ENCODE measurements around the gene CCHCR1.

Gene CCHCR1

GRCh38 chr6:31142361-31142761 lies 15.2 kb downstream of the CCHCR1 start:
- Mint-ChIP-seq H3K27me3 (peaks cover 4% of the 10 kb centered on the region in 2 donors), H3K4me3 (no peak overlapping the region), H3K4me1 (peaks cover 5 to 6% of the 10 kb centered on the region in 2 donors), H3K27ac (no peak overlapping the region), H3K9me3 (no peaks in the 10 kb centered on the region), H3K36me3 (peaks cover 21 to 36% of the 10 kb centered on the region in 2 donors)
- ATAC-seq (replicated peaks) (no peak), DNase-seq (no peak)

- Mint-ChIP-seq H3K9me3 (no peaks in the 10 kb centered on the region), H3K36me3 (peaks cover 17 to 26% of the 10 kb centered on the region in 2 donors), H3K27ac (no peak overlapping the region), H3K4me1 (peaks cover 5 to 7% of the 10 kb centered on the region in 2 donors), H3K27me3 (peaks cover 5% of the 10 kb centered on the region in 2 donors), H3K4me3 (no peak overlapping the region)
- no peak for ATAC-seq (replicated peaks)
- DNase-seq, result no peak
Observed at GRCh38 chr6:31140643-31141042, 17.0 kb downstream of the CCHCR1 start.

GRCh38 chr6:31139599-31139998 lies 18.0 kb downstream of the CCHCR1 start:
- Mint-ChIP-seq H3K9me3 (no peaks in the 10 kb centered on the region), H3K4me3 (no peak overlapping the region), H3K27ac (no peak overlapping the region), H3K27me3 (peaks cover 5% of the 10 kb centered on the region in 2 donors), H3K36me3 (peaks cover 6 to 15% of the 10 kb centered on the region in 2 donors), H3K4me1 (peaks cover 5 to 7% of the 10 kb centered on the region in 2 donors)
- no peak for DNase-seq
- no peak for ATAC-seq (replicated peaks)

DNA sequence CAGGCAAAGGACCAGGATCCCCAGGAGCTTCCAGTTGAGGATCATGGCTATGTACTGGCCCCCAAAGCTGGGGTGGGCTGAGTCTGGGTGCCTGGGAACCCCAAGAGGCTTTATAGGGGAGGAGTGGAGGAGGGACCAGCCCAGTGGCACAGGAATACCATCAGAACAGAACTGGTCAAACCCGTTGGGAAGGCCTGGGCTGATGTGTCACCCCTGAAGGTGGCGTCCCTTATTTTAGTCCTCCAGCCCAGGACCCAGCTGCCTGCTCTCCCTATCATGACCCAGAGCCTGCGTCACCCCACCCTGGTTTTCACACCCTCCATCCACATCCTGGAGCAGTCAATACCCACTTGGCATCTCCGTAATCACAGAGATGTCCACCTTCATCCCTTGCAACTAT lies 18.6 kb downstream of the CCHCR1 start, which contains the start of gene PSORS1C2:
PSORS1C2 (minus strand) TSS at position 85 of the 400 bp plus-strand sequence; CDS start at position 45, 40 bp downstream.
- Mint-ChIP-seq H3K36me3 (peaks cover 5 to 12% of the 10 kb centered on the region in 2 donors), H3K4me1 (peaks cover 5 to 7% of the 10 kb centered on the region in 2 donors), H3K4me3 (peak within 1 kb of the TSS in 1 of 2 donors; percentile 11), H3K27me3 (peaks cover 5% of the 10 kb centered on the region in 2 donors), H3K27ac (no peak within 1 kb of the TSS), H3K9me3 (no peaks in the 10 kb centered on the region)
- no peak for DNase-seq
- no peak for ATAC-seq (replicated peaks)

GRCh38 chr6:31135710-31136109 lies 21.9 kb downstream of the CCHCR1 start:
- peaks cover 5% of the 10 kb centered on the region in 2 donors for H3K27me3 Mint-ChIP-seq
- H3K4me3 Mint-ChIP-seq, result no peak overlapping the region
- no peaks in the 10 kb centered on the region for H3K36me3 Mint-ChIP-seq
- H3K9me3 Mint-ChIP-seq, result no peaks in the 10 kb centered on the region
- H3K27ac Mint-ChIP-seq, result no peak overlapping the region
- DNase-seq (no peak), ATAC-seq (replicated peaks) (no peak)
- peaks cover 5 to 7% of the 10 kb centered on the region in 2 donors for H3K4me1 Mint-ChIP-seq

DNA sequence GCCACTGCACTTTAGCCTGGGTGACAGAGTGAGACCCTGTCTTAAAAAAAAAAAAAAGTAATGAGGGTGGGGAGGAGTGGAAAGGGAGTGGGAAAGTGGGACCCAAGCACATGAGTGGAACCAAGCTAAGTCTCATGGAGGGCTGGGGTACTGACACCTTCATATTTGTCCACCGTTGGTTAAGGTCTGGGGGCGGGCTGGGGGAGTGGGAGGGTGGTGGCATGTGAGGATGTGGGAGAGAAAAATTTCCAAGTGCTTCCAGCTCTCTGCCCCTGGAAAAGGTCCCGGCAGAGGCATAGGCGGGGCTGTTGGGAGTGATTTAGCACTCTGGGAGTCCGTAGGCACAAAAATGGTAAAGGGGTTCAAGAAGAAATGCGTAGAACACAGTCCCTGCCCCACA lies 24.8 kb downstream of the CCHCR1 start:
- H3K4me3 Mint-ChIP-seq, result no peak overlapping the region
- H3K36me3 Mint-ChIP-seq, result no peaks in the 10 kb centered on the region
- H3K4me1 Mint-ChIP-seq, result peaks cover 8 to 11% of the 10 kb centered on the region in 2 donors
- no peak for DNase-seq
- H3K9me3 Mint-ChIP-seq, result no peaks in the 10 kb centered on the region
- ATAC-seq (replicated peaks), result no peak
- H3K27me3 Mint-ChIP-seq, result peaks cover 17 to 23% of the 10 kb centered on the region in 2 donors
- no peak overlapping the region for H3K27ac Mint-ChIP-seq

GRCh38 chr6:31131595-31131994 lies 26.0 kb downstream of the CCHCR1 start:
- ATAC-seq (replicated peaks) (no peak), DNase-seq (no peak)
- no peaks in the 10 kb centered on the region for H3K36me3 Mint-ChIP-seq
- H3K4me3 Mint-ChIP-seq, result no peak overlapping the region
- peaks cover 17 to 19% of the 10 kb centered on the region in 2 donors for H3K27me3 Mint-ChIP-seq
- H3K27ac Mint-ChIP-seq, result no peak overlapping the region
- no peaks in the 10 kb centered on the region for H3K9me3 Mint-ChIP-seq
- peaks cover 6% of the 10 kb centered on the region in 2 donors for H3K4me1 Mint-ChIP-seq

- Mint-ChIP-seq H3K9me3 (no peaks in the 10 kb centered on the region), H3K4me3 (no peak overlapping the region)
Observed at GRCh38 chr6:31130751-31131150, 26.9 kb downstream of the CCHCR1 start.

GRCh38 chr6:31129130-31129529 lies 28.5 kb downstream of the CCHCR1 start:
- H3K27me3 Mint-ChIP-seq, result peaks cover 19 to 24% of the 10 kb centered on the region in 2 donors
- DNase-seq (no peak), ATAC-seq (replicated peaks) (no peak)
- no peak overlapping the region for H3K4me3 Mint-ChIP-seq
- no peak overlapping the region for H3K27ac Mint-ChIP-seq
- no peaks in the 10 kb centered on the region for H3K9me3 Mint-ChIP-seq
- peaks cover 6 to 14% of the 10 kb centered on the region in 2 donors for H3K4me1 Mint-ChIP-seq
- no peaks in the 10 kb centered on the region for H3K36me3 Mint-ChIP-seq

More at GRCh38 chr6:31130751-31131150, 26.9 kb downstream of the CCHCR1 start:
- Mint-ChIP-seq H3K36me3 (no peaks in the 10 kb centered on the region), H3K27me3 (peaks cover 19 to 24% of the 10 kb centered on the region in 2 donors), H3K4me1 (peaks cover 6% of the 10 kb centered on the region in 2 donors), H3K27ac (no peak overlapping the region)
- ATAC-seq (replicated peaks), result no peak
- no peak for DNase-seq

DNA sequence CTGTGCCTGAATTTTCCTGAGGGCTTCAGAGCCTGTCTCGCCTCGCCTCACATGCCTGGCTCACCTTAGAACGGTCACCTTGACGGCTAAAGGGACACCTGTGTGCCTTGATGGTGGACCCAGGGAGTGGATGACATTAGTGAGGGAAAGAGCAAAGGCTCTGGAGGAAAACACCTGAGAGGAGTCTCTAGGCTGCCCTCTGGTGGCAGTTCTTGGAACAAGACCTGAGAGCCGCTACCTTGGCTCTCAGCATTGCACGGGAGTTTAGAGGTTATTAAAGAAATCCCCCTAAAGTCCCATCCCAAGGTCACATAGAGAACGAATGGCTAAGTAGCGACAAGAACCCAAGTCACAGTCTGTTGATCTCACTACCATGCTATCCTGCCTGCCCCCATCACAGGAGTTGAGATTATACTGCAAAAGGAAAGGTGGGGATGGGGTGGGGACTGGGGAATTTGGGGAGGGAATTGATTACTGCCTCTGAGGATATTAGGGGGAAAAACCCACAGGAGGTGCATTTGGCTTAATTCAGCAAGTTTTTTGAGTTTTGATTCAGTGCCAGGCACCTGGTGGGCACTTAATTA lies 29.4 kb downstream of the CCHCR1 start:
- Mint-ChIP-seq H3K9me3 (no peaks in the 10 kb centered on the region), H3K27ac (no peak overlapping the region), H3K36me3 (no peaks in the 10 kb centered on the region), H3K4me3 (no peak overlapping the region), H3K27me3 (peaks cover 23 to 24% of the 10 kb centered on the region in 2 donors), H3K4me1 (peaks cover 7 to 14% of the 10 kb centered on the region in 2 donors)
- ATAC-seq (replicated peaks), result peak; percentile 70 to 81
- DNase-seq, result peak; percentile 45

DNA sequence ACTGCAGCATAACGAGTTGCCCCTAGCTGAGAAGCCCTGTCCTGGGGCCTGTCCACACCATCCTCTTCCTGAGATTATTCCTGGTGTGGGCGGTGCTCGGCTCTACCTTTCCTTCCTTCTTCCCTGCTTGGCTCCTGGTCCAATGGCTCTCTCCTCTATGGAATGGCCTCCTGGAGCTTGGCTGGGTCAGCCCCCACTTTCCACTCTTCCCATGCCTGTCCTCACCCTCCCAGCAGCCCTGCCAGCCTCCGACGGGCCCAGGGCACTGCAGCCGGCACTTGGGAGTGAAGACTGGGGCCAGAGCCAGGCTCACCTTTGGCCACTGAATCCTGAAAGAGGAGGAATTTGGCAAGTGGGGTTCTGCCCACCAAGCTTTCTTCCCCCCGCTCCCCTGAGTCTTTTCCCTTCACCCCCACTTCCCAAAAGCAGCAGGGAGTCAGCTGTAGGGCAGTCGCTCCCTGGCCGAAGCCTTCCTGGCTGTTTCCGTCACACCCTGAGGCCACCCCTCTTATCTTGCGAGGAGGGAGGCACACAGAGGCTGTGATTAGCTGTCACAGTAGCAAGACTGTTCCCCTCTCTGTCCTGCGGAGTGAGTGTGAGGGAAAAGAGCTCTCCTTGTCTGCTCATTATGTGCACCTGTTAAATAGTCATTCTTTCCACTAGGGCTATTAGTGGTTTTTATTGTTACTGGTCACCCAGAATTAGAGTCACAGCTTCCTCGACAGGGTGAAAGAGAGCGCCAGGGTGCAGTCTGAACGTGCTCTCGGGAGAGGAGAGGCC lies 31.0 kb downstream of the CCHCR1 start:
- ATAC-seq (replicated peaks), result no peak
- Mint-ChIP-seq H3K4me1 (peaks cover 11 to 14% of the 10 kb centered on the region in 2 donors), H3K27ac (no peak overlapping the region), H3K27me3 (peaks cover 27 to 28% of the 10 kb centered on the region in 2 donors), H3K4me3 (no peak overlapping the region), H3K36me3 (no peaks in the 10 kb centered on the region), H3K9me3 (no peaks in the 10 kb centered on the region)
- no peak for DNase-seq

- Mint-ChIP-seq H3K9me3 (no peaks in the 10 kb centered on the region), H3K27me3 (peaks cover 28 to 32% of the 10 kb centered on the region in 2 donors), H3K4me3 (no peak overlapping the region), H3K27ac (no peak overlapping the region), H3K36me3 (no peaks in the 10 kb centered on the region), H3K4me1 (peaks cover 11 to 14% of the 10 kb centered on the region in 2 donors)
- DNase-seq (no peak), ATAC-seq (replicated peaks) (no peak)
Observed at GRCh38 chr6:31125586-31126363, 31.8 kb downstream of the CCHCR1 start.

DNA sequence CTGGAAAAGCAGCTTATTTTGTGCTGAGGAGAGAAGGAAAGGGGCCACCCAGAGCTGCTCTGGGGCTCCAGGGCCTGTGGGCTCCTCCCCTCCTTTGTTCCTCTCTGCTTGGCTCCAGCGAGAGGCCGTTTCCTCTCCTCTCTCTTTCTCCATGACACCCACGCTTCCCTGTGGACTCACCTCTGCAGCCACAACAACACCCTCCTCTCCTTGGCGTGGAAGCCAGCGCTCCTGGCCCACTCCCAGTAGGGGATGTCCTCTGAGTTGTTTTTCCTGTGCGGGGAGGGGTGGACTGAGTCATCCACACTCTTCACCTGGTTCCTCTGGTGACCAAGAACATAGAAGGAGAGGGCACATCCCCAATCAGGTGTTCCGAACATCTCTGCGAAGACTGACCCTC lies 32.4 kb downstream of the CCHCR1 start:
- ATAC-seq (replicated peaks), result no peak

More for the DNA sequence above, 32.4 kb downstream of the CCHCR1 start:
- peaks cover 27 to 30% of the 10 kb centered on the region in 2 donors for H3K27me3 Mint-ChIP-seq
- no peak overlapping the region for H3K27ac Mint-ChIP-seq
- no peak for DNase-seq
- H3K9me3 Mint-ChIP-seq, result no peaks in the 10 kb centered on the region
- no peaks in the 10 kb centered on the region for H3K36me3 Mint-ChIP-seq
- no peak overlapping the region for H3K4me3 Mint-ChIP-seq
- peaks cover 11 to 14% of the 10 kb centered on the region in 2 donors for H3K4me1 Mint-ChIP-seq
